ENCODE results near the gene STUB1.

STUB1 gene

GRCh38 chr16:674214-674881 lies 5.9 kb upstream of the STUB1 start:
- H3K4me3 ChIP-seq (replicated peaks; ENCODE audit: insufficient read depth, low read length) = no peak overlapping the region
- TF ChIP-seq POLR2AphosphoS5 (IDR thresholded peaks at IDR 0.05; ENCODE audit: low read depth) (0 out of 2 replicates have a peak, but pooled peaks have one; percentile 7), REST (IDR thresholded peaks at IDR 0.05; ENCODE audit: insufficient replicate concordance, low read depth) (no peak)
- DNase-seq (ENCODE audit: low read depth in 1 of 2, low spot score in 1 of 2) = no peak
- H3K27me3 ChIP-seq (ENCODE audit: insufficient read depth, poor library complexity, severe bottlenecking) = no peaks in the 10 kb centered on the region
- no peak overlapping the region for H3K27ac ChIP-seq (replicated peaks)

- H3K4me3 ChIP-seq (replicated peaks; ENCODE audit: insufficient read depth, low read length) = peak within 1 kb of the TSS; percentile 19; the same call in 1 of the 2 replicates
Measured at GRCh38 chr16:674968-675883, 5.0 kb upstream of the STUB1 start, which contains the start of gene RHBDL1. TSS of gene RHBDL1 (plus strand) at chr16:675671. CDS start at chr16:675791, 120 bp downstream.

More at GRCh38 chr16:674968-675883, 5.0 kb upstream of the STUB1 start, which contains the start of gene RHBDL1:
- TF ChIP-seq REST (IDR thresholded peaks at IDR 0.05; ENCODE audit: insufficient replicate concordance, low read depth) = no peak
- no peak for TF ChIP-seq SPI1 (IDR thresholded peaks at IDR 0.05; ENCODE audit: borderline replicate concordance, low read depth)
- no peak for TF ChIP-seq GABPA (IDR thresholded peaks at IDR 0.05; ENCODE audit: low read depth)
- TF ChIP-seq POLR2AphosphoS5 (IDR thresholded peaks at IDR 0.05; ENCODE audit: low read depth) = no peak; the same call in 1 of the 2 replicates
- no peak for TF ChIP-seq CTCF (IDR thresholded peaks at IDR 0.05; ENCODE audit: insufficient read depth, low read length)
- peak; percentile 64 to 76 for DNase-seq (ENCODE audit: low read depth in 1 of 2, low spot score in 1 of 2)
- Histone ChIP-seq H3K27me3 (ENCODE audit: insufficient read depth, poor library complexity, severe bottlenecking) (no peaks in the 10 kb centered on the region), H3K27ac (replicated peaks) (no peak within 1 kb of the TSS)
